ENCODE measurements around the gene PDCL2. TPM values are rescaled to one million over a fixed set of nuclear protein-coding genes. Genes with fewer than 3 reads are reported as not detected.
A peak's percentile ranks its signal among the peaks of the same experiment; 100 is the strongest.

The PDCL2 gene
- total RNA-seq, 1 experiment from 2014 or later, result not detected

DNA sequence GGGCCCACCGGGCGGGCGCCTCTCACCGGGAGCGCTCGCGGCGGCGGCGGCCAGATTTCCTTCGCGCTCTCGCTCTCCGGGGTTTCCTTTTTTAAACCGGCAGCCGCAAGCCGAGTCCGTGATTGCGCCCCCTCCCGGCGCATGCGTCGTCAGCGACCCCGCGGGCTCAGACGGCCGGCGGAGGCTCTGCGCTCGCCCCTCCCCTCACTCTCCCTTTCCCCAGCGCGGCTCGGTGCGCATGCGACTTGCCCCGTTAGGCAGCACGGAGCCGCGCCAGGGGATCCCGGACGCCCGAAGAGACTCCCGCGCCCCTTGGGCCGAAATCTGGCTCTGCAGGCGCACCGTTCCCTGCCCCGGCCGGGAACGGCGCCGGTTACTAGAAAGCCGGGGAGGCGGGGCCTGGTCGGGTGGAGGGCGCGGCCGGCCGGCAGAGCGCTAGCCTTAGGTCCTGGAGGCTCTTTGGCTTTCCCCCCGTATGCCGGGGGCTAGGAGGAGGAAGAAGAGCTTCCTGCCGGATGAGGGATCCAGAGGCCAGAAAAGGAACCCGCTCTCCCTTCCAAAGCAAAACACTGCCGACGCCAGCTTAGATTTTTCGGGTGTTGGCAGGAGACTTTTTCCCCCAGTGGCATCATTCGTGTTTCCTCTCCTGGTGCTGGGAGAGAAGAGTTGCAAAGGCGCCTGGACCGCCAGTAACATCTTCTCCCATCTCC, 45.1 kb downstream of the PDCL2 start, which contains the start of gene CLOCK:
Gene CLOCK (minus strand): TSS at position 154 of the 710 bp plus-strand sequence. CDS start 64,124 bp downstream, outside the sequence.
- H3K4me1 Mint-ChIP-seq, result peaks cover 38 to 43% of the 10 kb centered on the region in 2 experiments

More for the DNA sequence above, 45.1 kb downstream of the PDCL2 start, which contains the start of gene CLOCK:
- Histone ChIP-seq H4K20me1 (ENCODE audit: control insufficient read depth, insufficient read depth, insufficient read length) (no peaks in the 10 kb centered on the region), H3K4me2 (ENCODE audit: insufficient read depth, insufficient read length, low read length) (peak within 1 kb of the TSS; percentile 69), H3K56ac (ENCODE audit: insufficient read length, low read depth, low read length) (no peak within 1 kb of the TSS), H3K27me3 (ENCODE audit: insufficient read depth, low read length) (no peaks in the 10 kb centered on the region), H4K5ac (ENCODE audit: insufficient read length, low read depth, low read length) (no peak within 1 kb of the TSS), H3K9me3 (ENCODE audit: control insufficient read depth, low read depth, low read length) (no peaks in the 10 kb centered on the region), H3K9ac (ENCODE audit: extremely low read depth, insufficient read length, low read length) (peak within 1 kb of the TSS; percentile 82), H3K4me1 (ENCODE audit: insufficient read depth, low read length) (peaks cover 8% of the 10 kb centered on the region; the same call in 1 of the 2 replicates), H3K4ac (ENCODE audit: low read depth, low read length) (no peak within 1 kb of the TSS), H4K8ac (replicated peaks; ENCODE audit: insufficient read length, low read depth, low read length) (no peak within 1 kb of the TSS), H3K23ac (ENCODE audit: insufficient read length, low read depth, low read length) (no peak within 1 kb of the TSS), H3K23me2 (ENCODE audit: insufficient read length, low read depth, low read length, poor library complexity, severe bottlenecking) (peaks cover 6% of the 10 kb centered on the region), H2AK5ac (ENCODE audit: insufficient read length, low read length) (no peak within 1 kb of the TSS), H3K79me1 (ENCODE audit: insufficient read depth, low read depth, low read length, poor library complexity, severe bottlenecking) (no peaks in the 10 kb centered on the region), H3T11ph (ENCODE audit: low read length) (no peak within 1 kb of the TSS), H4K91ac (ENCODE audit: insufficient read length, low read depth, low read length) (no peak within 1 kb of the TSS), H2BK15ac (ENCODE audit: low read depth, low read length) (no peak within 1 kb of the TSS), H3K18ac (ENCODE audit: insufficient read length, low read depth, low read length) (peak within 1 kb of the TSS; percentile 79), H3K79me2 (ENCODE audit: insufficient read depth, low read length) (peaks cover 9% of the 10 kb centered on the region; the same call in 1 of the 2 replicates), H2BK20ac (ENCODE audit: low read depth, low read length, poor library complexity, severe bottlenecking) (no peak within 1 kb of the TSS), H2AFZ (ENCODE audit: low read length) (no peak within 1 kb of the TSS), H3K27ac (ENCODE audit: insufficient read length, low read depth, low read length) (no peak within 1 kb of the TSS), H2BK12ac (ENCODE audit: insufficient read length, low read depth, low read length) (no peak within 1 kb of the TSS), H2BK120ac (ENCODE audit: low read depth, low read length, poor library complexity, severe bottlenecking) (no peak within 1 kb of the TSS), H3K14ac (ENCODE audit: insufficient read depth, low read length) (peak within 1 kb of the TSS; percentile 85; the same call in 1 of the 2 replicates), H2BK5ac (ENCODE audit: insufficient read length, low read length) (no peak within 1 kb of the TSS)
- H3K27ac Mint-ChIP-seq, result peak within 1 kb of the TSS; percentile 91 to 98 (median 95)
- peak within 1 kb of the TSS; percentile 92 to 94 for H3K4me3 Mint-ChIP-seq
- no peaks in the 10 kb centered on the region for H3K27me3 Mint-ChIP-seq (ENCODE audit: low read depth)
- TF ChIP-seq, protein P1, sequence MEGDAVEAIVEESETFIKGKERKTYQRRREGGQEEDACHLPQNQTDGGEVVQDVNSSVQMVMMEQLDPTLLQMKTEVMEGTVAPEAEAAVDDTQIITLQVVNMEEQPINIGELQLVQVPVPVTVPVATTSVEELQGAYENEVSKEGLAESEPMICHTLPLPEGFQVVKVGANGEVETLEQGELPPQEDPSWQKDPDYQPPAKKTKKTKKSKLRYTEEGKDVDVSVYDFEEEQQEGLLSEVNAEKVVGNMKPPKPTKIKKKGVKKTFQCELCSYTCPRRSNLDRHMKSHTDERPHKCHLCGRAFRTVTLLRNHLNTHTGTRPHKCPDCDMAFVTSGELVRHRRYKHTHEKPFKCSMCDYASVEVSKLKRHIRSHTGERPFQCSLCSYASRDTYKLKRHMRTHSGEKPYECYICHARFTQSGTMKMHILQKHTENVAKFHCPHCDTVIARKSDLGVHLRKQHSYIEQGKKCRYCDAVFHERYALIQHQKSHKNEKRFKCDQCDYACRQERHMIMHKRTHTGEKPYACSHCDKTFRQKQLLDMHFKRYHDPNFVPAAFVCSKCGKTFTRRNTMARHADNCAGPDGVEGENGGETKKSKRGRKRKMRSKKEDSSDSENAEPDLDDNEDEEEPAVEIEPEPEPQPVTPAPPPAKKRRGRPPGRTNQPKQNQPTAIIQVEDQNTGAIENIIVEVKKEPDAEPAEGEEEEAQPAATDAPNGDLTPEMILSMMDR (conservative IDR thresholded peaks at IDR 0.05), result peak; percentile 70
- no peaks in the 10 kb centered on the region for H3K9me3 Mint-ChIP-seq
- DNase-seq, result peak; percentile 86
- no CpG with 5 or more reads among the region's 71 CpGs for WGBS (ENCODE audit: extremely low coverage, insufficient read length, low lambda C conversion rate)
- H3K36me3 Mint-ChIP-seq (ENCODE audit: insufficient read depth in 1 of 3, low read depth in 3 of 3), result no peaks in the 10 kb centered on the region; a peak in 1 of 7 replicates
